GM23338 (cell line): Measurements from ENCODE around the gene NSUN4. TPM values are rescaled to one million over a fixed set of nuclear protein-coding genes. Genes with fewer than 3 reads are reported as not detected.
"Not testable (repeated sequence)": the region's sequence is repeated elsewhere in the genome, so short reads cannot be mapped to it uniquely, and the experiment has no call there.

Experiments
- ATAC-seq: fragments of 200-7000 bp; cut with Tn5 transposase; 3 replicates; pipeline ENCODE4 v1.9.1; 2020
- DNase-seq: peaks from one replicate; pipeline ENCODE4 v3.0.0-alpha.2; 2015; ENCODE audit warnings: low spot score
- H2AFZ ChIP-seq: fragments of 200-600 bp; sonication (generic); 2 replicates; pipeline ENCODE4 v1.8.0; 2016; ENCODE audit warnings: antibody characterized with exemption, mild to moderate bottlenecking, moderate library complexity
- H3F3A ChIP-seq: fragments of 200-600 bp; sonication (generic); replicated peaks from 2 replicates; pipeline ENCODE4 v1.8.0; 2017; ENCODE audit warnings: antibody characterized with exemption, mixed run types, low read depth
- H3K27ac ChIP-seq: fragments of 200-600 bp; sonication (generic); 2 replicates; pipeline ENCODE4 v1.6.1; 2016; ENCODE audit warnings: low read depth
- H3K27me3 ChIP-seq: fragments of 200-600 bp; sonication (generic); 2 replicates; pipeline ENCODE4 v1.8.0; 2016; ENCODE audit warnings: mild to moderate bottlenecking, mixed run types, moderate library complexity; ENCODE audit not compliant: insufficient read depth
- H3K36me3 ChIP-seq: fragments of 200-600 bp; sonication (generic); 2 replicates; pipeline ENCODE4 v1.8.0; 2016; ENCODE audit warnings: mild to moderate bottlenecking; ENCODE audit not compliant: insufficient read depth
- H3K4me1 ChIP-seq: fragments of 200-600 bp; sonication (generic); 2 replicates; pipeline ENCODE4 v1.8.0; 2016; ENCODE audit warnings: mild to moderate bottlenecking, moderate library complexity; ENCODE audit not compliant: insufficient read depth
- H3K4me2 ChIP-seq: fragments of 200-600 bp; sonication (generic); 2 replicates; pipeline ENCODE4 v1.7.1; 2017; ENCODE audit warnings: mixed run types
- H3K4me3 ChIP-seq: fragments of 200-600 bp; sonication (generic); 2 replicates; pipeline ENCODE4 v1.6.1; 2016; ENCODE audit warnings: mixed run types
- H3K79me2 ChIP-seq: fragments of 200-600 bp; sonication (generic); replicated peaks from 2 replicates; pipeline ENCODE4 v1.8.0; 2017; ENCODE audit warnings: mild to moderate bottlenecking; ENCODE audit not compliant: insufficient read depth
- H3K9me2 ChIP-seq: fragments of 200-600 bp; sonication (generic); 2 replicates; pipeline ENCODE4 v1.8.0; 2017; ENCODE audit not compliant: insufficient read depth
- H4K20me1 ChIP-seq: fragments of 200-600 bp; sonication (generic); replicated peaks from 2 replicates; pipeline ENCODE4 v1.8.0; 2017; ENCODE audit warnings: mild to moderate bottlenecking; ENCODE audit not compliant: insufficient read depth
- H3K27ac Mint-ChIP-seq: 2 replicates; pipeline ENCODE4 v1.8.0; 2020; ENCODE audit warnings: inconsistent platforms, mild to moderate bottlenecking, moderate library complexity, mixed read lengths
- H3K27me3 Mint-ChIP-seq: 3 replicates; pipeline ENCODE4 v1.8.0; 2022; ENCODE audit warnings: low read depth, mild to moderate bottlenecking, moderate library complexity, mixed read lengths, inconsistent platforms; ENCODE audit not compliant: insufficient read depth, poor library complexity
- H3K36me3 Mint-ChIP-seq: 3 replicates; pipeline ENCODE4 v1.8.0; 2021; ENCODE audit warnings: low read depth, mild to moderate bottlenecking, inconsistent platforms, moderate library complexity, mixed read lengths
- H3K4me1 Mint-ChIP-seq: 3 replicates; pipeline ENCODE4 v1.8.0; 2020; ENCODE audit warnings: mild to moderate bottlenecking, inconsistent platforms, mixed read lengths
- H3K4me3 Mint-ChIP-seq: 3 replicates; pipeline ENCODE4 v1.8.0; 2021; ENCODE audit warnings: moderate library complexity, mild to moderate bottlenecking, inconsistent platforms, mixed read lengths
- H3K9me3 Mint-ChIP-seq: 3 replicates; pipeline ENCODE4 v1.8.0; 2020; ENCODE audit warnings: moderate library complexity, mild to moderate bottlenecking, inconsistent platforms, mixed read lengths
- CTCF ChIP-seq, 2 experiments: fragments of 200-600 bp in 1 of 2; sonication (generic) in 1 of 2; conservative IDR thresholded peaks; 2 replicates each; pipeline versions ENCODE4 v1.5.1 to v1.6.1; 2016 to 2017; ENCODE audit warnings: antibody characterized with exemption in 2 of 2, low read depth in 2 of 2, mild to moderate bottlenecking in 2 of 2, moderate library complexity in 1 of 2
- EZH2 ChIP-seq: fragments of 200-600 bp; sonication (generic); IDR thresholded peaks from one replicate; pipeline ENCODE4 v1.8.0; 2017; ENCODE audit warnings: antibody characterized with exemption, mild to moderate bottlenecking, low read depth; ENCODE audit not compliant: unreplicated experiment
- EZH2phosphoT487 ChIP-seq: fragments of 200-600 bp; sonication (generic); IDR thresholded peaks from one replicate; pipeline ENCODE4 v1.8.1; 2018; ENCODE audit warnings: antibody characterized with exemption; ENCODE audit not compliant: unreplicated experiment
- NANOG ChIP-seq: IDR thresholded peaks from 2 replicates; pipeline ENCODE4 v1.6.1; 2016; ENCODE audit warnings: antibody characterized with exemption, borderline replicate concordance
- POLR2AphosphoS5 ChIP-seq: IDR thresholded peaks from 2 replicates; pipeline ENCODE4 v1.6.1; 2016; ENCODE audit warnings: antibody characterized with exemption, low read depth
- REST ChIP-seq: IDR thresholded peaks from one replicate; pipeline ENCODE4 v1.6.1; 2018; ENCODE audit warnings: antibody characterized with exemption; ENCODE audit not compliant: unreplicated experiment
- STAT1 ChIP-seq: IDR thresholded peaks from one replicate; pipeline ENCODE4 v1.6.1; 2016; ENCODE audit warnings: antibody characterized with exemption; ENCODE audit not compliant: unreplicated experiment
- ZNF114 ChIP-seq: fragments of 250-450 bp; sonication (Bioruptor Pico); IDR thresholded peaks from 2 replicates; pipeline ENCODE4 v1.5.0; 2020; ENCODE audit warnings: mild to moderate bottlenecking, moderate library complexity
- ZNF331 ChIP-seq: fragments of 250-450 bp; sonication (Bioruptor Pico); IDR thresholded peaks from 2 replicates; pipeline ENCODE4 v1.5.0; 2020; ENCODE audit warnings: low read depth, mild to moderate bottlenecking, moderate library complexity
- polyA plus RNA-seq: library from polyadenylated mRNA; unstranded; fragments of >200 nt; fragmentation: Nextera tagmentation; extraction: Ambion mirVana; gene quantifications from 2 replicates; pipeline ENCODE4 v1.2.1, GENCODE V29; 2016
- total RNA-seq: library from RNA; depleted of rRNA; stranded (reverse); fragments of >200 nt; shearing (Covaris generic); gene quantifications from 2 replicates; pipeline ENCODE4 v1.2.3, GENCODE V29; 2014

The NSUN4 gene
- total and polyA plus RNA-seq, 2 experiments from 2014 or later: 8.9 to 11.6 TPM

DNA sequence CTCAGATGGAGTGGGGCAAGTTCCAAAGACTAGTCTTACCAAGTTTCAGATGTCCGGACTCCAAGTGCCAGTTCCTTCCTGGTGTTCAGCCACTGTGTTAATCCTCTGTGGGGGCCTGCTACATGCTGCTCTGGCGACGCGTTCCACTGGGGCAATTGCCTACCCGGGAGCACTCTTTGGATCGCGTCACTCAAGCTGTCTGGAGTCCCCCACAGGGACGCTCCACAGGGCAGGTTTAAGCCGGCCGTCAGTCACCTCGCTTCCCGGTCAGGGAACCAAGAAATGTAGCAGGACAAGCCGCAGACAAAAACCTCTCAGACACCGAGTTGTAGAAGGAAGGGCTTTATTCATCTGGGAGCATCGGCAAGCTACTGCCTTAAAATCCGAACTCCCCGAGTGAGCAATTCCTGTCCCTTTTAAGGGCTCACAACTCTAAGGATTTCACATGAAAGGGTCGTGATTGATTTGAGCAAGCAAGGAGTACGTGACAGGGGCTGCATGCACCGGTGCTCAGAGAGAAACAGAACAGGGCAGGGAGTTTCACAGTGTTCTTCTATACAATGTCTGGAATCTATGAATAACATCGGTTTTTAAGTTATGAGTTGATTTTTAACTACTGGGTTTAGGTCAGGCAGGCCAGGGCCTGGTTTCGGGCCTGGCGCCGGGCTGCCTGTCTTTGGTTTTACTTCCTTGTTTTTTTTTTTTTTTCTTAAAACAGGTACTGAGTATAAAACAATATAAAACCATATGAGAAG is 8.6 kb upstream of the NSUN4 start:
- H4K20me1 ChIP-seq, H3K4me3 Mint-ChIP-seq, H3K4me3 ChIP-seq, H3K79me2 ChIP-seq, H3K9me3 Mint-ChIP-seq, DNase-seq, H3F3A ChIP-seq, H3K27ac Mint-ChIP-seq, H3K36me3 Mint-ChIP-seq, H3K4me2 ChIP-seq, H3K9me2 ChIP-seq, H3K36me3 ChIP-seq, H3K27me3 Mint-ChIP-seq, H3K27me3 ChIP-seq: not testable (repeated sequence)
- Histone ChIP-seq H3K4me1 (peaks cover 33% of the 10 kb centered on the region), H3K27ac (peak overlapping the region; percentile 69), H2AFZ (peak overlapping the region; percentile 84)
- peaks cover 34% of the 10 kb centered on the region for H3K4me1 Mint-ChIP-seq
- ATAC-seq: peak; percentile 42; the same call in 2 of the 3 replicates

DNA sequence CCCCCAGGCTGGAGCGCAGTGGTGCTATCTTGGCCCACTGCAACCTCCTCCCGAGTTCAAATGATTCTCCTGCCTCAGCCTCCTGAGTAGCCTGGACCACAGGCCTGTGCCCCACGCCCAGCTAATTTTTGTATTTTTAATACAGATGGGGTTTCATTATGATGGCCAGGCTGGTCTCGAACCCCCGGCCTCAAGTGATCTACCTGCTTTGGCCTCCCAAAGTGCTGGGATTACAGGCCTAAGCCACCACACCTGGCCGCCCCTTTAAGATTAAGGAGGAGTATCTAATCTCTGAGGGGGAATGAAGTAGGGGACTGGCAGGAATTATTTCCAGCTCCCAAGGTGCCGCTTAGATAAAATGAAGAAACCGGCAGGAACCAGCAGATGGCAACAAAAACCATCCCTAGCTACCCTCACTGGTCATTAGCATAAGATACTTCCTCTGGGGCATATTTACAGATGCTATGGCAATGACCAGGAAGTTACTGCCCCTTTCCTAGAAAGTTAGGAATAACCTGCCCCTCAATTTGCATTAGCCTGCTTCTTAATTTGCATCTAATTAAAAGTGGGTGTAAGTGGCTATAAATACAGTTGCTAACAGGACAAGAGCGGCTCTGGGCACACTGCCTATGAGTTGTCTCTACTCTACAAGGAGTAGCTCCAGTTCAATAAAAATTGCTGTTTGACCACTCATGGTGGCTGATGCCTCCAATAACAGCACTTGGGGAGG is 7.1 kb upstream of the NSUN4 start:
- Histone ChIP-seq H3K36me3 (no peaks in the 10 kb centered on the region), H3K4me1 (peaks cover 25% of the 10 kb centered on the region), H2AFZ (0 out of 2 replicates have a peak overlapping the region, but pooled peaks have one; percentile 2), H3K27ac (peak overlapping the region; percentile 7; the same call in 1 of the 2 replicates), H3K4me3 (no peak overlapping the region), H3K4me2 (no peak overlapping the region), H3K9me2 (no peaks in the 10 kb centered on the region; the same call in 1 of the 2 replicates), H4K20me1 (no peaks in the 10 kb centered on the region), H3F3A (no peaks in the 10 kb centered on the region), H3K79me2 (no peaks in the 10 kb centered on the region), H3K27me3 (no peaks in the 10 kb centered on the region)
- no peak overlapping the region for H3K27ac Mint-ChIP-seq
- H3K9me3 Mint-ChIP-seq: no peaks in the 10 kb centered on the region
- H3K27me3 Mint-ChIP-seq: peaks cover 2% of the 10 kb centered on the region
- no peaks in the 10 kb centered on the region for H3K36me3 Mint-ChIP-seq
- TF ChIP-seq CTCF (conservative IDR thresholded peaks at IDR 0.05; ENCODE audit: low read depth in 2 of 2): peak; percentile 60 to 74
- no peak for TF ChIP-seq POLR2AphosphoS5
- DNase-seq: peak; percentile 89
- H3K4me3 Mint-ChIP-seq: no peak overlapping the region
- peak; percentile 89 for ATAC-seq
- H3K4me1 Mint-ChIP-seq: peaks cover 32% of the 10 kb centered on the region

DNA sequence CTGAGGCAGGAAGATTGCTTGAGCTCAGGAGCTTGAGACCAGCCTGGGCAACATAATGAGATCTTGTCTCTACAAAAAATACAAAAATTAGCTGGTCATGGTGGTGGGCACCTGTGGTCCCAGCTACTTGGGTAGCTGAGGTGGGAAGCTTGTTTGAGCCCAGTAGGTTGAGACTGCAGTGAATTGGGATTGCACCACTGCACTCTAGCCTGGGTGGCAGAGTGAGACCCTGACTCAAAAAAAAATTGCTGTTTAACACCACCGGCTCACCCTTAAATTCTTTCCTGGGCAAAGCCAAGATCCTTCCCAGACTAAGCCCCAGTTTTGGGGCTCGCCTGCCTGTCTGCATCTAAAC is 6.6 kb upstream of the NSUN4 start:
- Mint-ChIP-seq H3K9me3 (no peaks in the 10 kb centered on the region), H3K36me3 (no peaks in the 10 kb centered on the region), H3K4me1 (peaks cover 29% of the 10 kb centered on the region), H3K27me3 (peaks cover 2% of the 10 kb centered on the region), H3K4me3 (no peak overlapping the region), H3K27ac (no peak overlapping the region; the same call in 1 of the 2 replicates)
- no peaks in the 10 kb centered on the region for H3K36me3 ChIP-seq
- no peaks in the 10 kb centered on the region for H3K79me2 ChIP-seq
- H3F3A ChIP-seq: no peaks in the 10 kb centered on the region
- no peak for ATAC-seq
- no peak for DNase-seq
- no peaks in the 10 kb centered on the region for H4K20me1 ChIP-seq
- no peaks in the 10 kb centered on the region; the same call in 1 of the 2 replicates for H3K9me2 ChIP-seq
- H3K27ac ChIP-seq: no peak overlapping the region
- no peaks in the 10 kb centered on the region for H3K27me3 ChIP-seq
- peaks cover 21% of the 10 kb centered on the region for H3K4me1 ChIP-seq
- H2AFZ ChIP-seq: no peak overlapping the region
- no peak overlapping the region for H3K4me3 ChIP-seq
- no peak overlapping the region for H3K4me2 ChIP-seq
- TF ChIP-seq ZNF331 (CRISPR knock-in tag) (no peak), NANOG (no peak), STAT1 (no peak), ZNF114 (no peak), CTCF (conservative IDR thresholded peaks at IDR 0.05; ENCODE audit: low read depth in 2 of 2) (no peak), EZH2 (no peak), EZH2phosphoT487 (no peak), REST (no peak)
